GF-D8 (cell line): ENCODE measurements around the gene NUP62.

Source experiments
- DNase-seq: peaks from one replicate; lab custom pipeline; 2025; lab: John Stamatoyannopoulos, UW

The NUP62 gene

GRCh38 chr19:49880162-49880869, 49.0 kb downstream of the NUP62 start:
- DNase-seq, result no peak

GRCh38 chr19:49879243-49879963, 49.9 kb downstream of the NUP62 start:
- no peak for DNase-seq

- DNase-seq, result no peak
Observed at GRCh38 chr19:49878744-49879070, 50.6 kb downstream of the NUP62 start.

GRCh38 chr19:49877879-49878743, 51.2 kb downstream of the NUP62 start:
- DNase-seq, result peak; percentile 81

- peak; percentile 99 for DNase-seq
Observed at GRCh38 chr19:49877020-49877878, 52.1 kb downstream of the NUP62 start, which contains the start of the genes AKT1S1 and TBC1D17. Gene AKT1S1 (minus strand): TSS chr19:49877355. CDS start chr19:49873295, 4,060 bp downstream. Gene TBC1D17 (plus strand): TSS chr19:49877702. CDS start chr19:49877724, 22 bp downstream.

- peak; percentile 95 for DNase-seq
Observed at GRCh38 chr19:49876422-49877019, 52.8 kb downstream of the NUP62 start.

- no peak for DNase-seq
Observed at GRCh38 chr19:49875857-49876421, 53.4 kb downstream of the NUP62 start.

GRCh38 chr19:49875177-49875576, 54.1 kb downstream of the NUP62 start:
- DNase-seq, result no peak

- DNase-seq, result no peak
Observed at GRCh38 chr19:49874503-49875157, 54.7 kb downstream of the NUP62 start.

GRCh38 chr19:49873834-49874233, 55.5 kb downstream of the NUP62 start:
- no peak for DNase-seq

- no peak for DNase-seq
Observed at GRCh38 chr19:49873129-49873521, 56.2 kb downstream of the NUP62 start.

- DNase-seq, result no peak
Observed at GRCh38 chr19:49872245-49873128, 56.8 kb downstream of the NUP62 start.

- no peak for DNase-seq
Observed at GRCh38 chr19:49871349-49871985, 57.8 kb downstream of the NUP62 start.

GRCh38 chr19:49870309-49870901, 58.9 kb downstream of the NUP62 start:
- no peak for DNase-seq

- peak; percentile 99 for DNase-seq
Observed at GRCh38 chr19:49869484-49870308, 59.6 kb downstream of the NUP62 start.

GRCh38 chr19:49869009-49869483, 60.3 kb downstream of the NUP62 start:
- DNase-seq, result no peak
